ENCODE data around the gene ADAM21. TPM values are rescaled to one million over a fixed set of nuclear protein-coding genes. Genes with fewer than 3 reads are reported as not detected.

ADAM21 gene
- total and polyA plus RNA-seq, 2 of the 13 experiments (the other 11 are each of a cell fraction or from before 2014, with no cell fraction given) = 0.03 to 0.07 TPM

DNA sequence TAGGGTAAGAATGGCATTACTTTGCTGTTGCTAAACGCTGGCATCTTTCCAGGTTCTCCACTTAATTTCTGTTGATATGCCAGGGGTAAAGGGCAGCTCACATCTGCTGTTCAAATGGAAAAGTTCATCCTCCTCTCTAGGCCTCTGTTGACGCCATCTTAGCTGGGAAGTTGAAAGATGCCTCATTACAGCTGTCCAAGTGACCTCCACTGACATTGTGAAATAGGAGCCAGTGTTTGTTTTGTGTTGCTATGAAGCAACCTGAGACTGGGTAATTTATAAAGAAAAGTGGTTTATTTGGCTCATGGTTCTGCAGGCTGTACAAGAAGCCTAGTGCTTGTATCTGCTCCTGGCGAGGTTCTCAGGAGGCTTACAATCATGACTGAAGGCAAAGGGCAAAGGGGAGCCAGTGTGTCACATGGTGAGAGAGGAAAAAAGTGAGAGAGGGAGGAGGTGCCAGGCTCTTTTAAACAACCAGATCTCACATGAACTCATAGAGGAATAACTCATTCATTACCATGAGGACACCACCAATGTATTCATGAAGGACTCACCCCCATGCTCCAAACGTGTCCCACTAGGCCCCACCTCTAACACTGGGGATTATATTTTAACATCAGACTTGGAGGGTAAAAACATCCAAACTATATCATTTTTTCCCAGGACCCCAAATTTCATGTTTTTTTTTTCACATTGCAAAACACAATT lies 3.2 kb upstream of the ADAM21 start (continued):
- TF ChIP-seq REPIN1 (CRISPR knock-in tag; IDR thresholded peaks at IDR 0.05; ENCODE audit: borderline replicate concordance, low read depth) = peak; percentile 57; the same call in 1 of the 2 replicates
- TF ChIP-seq THAP11 (CRISPR knock-in tag; IDR thresholded peaks at IDR 0.05) = peak; percentile 75
- TF ChIP-seq ADNP (CRISPR knock-in tag; IDR thresholded peaks at IDR 0.05) = no peak
- TF ChIP-seq, protein P1, sequence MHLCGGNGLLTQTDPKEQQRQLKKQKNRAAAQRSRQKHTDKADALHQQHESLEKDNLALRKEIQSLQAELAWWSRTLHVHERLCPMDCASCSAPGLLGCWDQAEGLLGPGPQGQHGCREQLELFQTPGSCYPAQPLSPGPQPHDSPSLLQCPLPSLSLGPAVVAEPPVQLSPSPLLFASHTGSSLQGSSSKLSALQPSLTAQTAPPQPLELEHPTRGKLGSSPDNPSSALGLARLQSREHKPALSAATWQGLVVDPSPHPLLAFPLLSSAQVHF (CRISPR knock-in tag; IDR thresholded peaks at IDR 0.05) = no peak
- no peak for TF ChIP-seq PHF20 (CRISPR knock-in tag; IDR thresholded peaks at IDR 0.05)
- TF ChIP-seq NR2F1 (CRISPR knock-in tag; IDR thresholded peaks at IDR 0.05) = peak; percentile 85 to 88
- TF ChIP-seq HOXA5 (CRISPR knock-in tag; IDR thresholded peaks at IDR 0.05) = peak; percentile 40; the same call in 1 of the 2 replicates
- peak; percentile 64 for TF ChIP-seq IRF2 (CRISPR knock-in tag; IDR thresholded peaks at IDR 0.05)
- no peak for TF ChIP-seq KLF12 (CRISPR knock-in tag; IDR thresholded peaks at IDR 0.05; ENCODE audit: borderline replicate concordance)
- TF ChIP-seq, protein P2, sequence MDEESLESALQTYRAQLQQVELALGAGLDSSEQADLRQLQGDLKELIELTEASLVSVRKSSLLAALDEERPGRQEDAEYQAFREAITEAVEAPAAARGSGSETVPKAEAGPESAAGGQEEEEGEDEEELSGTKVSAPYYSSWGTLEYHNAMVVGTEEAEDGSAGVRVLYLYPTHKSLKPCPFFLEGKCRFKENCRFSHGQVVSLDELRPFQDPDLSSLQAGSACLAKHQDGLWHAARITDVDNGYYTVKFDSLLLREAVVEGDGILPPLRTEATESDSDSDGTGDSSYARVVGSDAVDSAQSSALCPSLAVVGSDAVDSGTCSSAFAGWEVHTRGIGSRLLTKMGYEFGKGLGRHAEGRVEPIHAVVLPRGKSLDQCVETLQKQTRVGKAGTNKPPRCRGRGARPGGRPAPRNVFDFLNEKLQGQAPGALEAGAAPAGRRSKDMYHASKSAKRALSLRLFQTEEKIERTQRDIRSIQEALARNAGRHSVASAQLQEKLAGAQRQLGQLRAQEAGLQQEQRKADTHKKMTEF (CRISPR knock-in tag; IDR thresholded peaks at IDR 0.05) = peak; percentile 70; the same call in 1 of the 2 replicates
- peak; percentile 81; the same call in 1 of the 2 replicates for TF ChIP-seq ZKSCAN8 (CRISPR knock-in tag; IDR thresholded peaks at IDR 0.05; ENCODE audit: borderline replicate concordance)
- TF ChIP-seq, protein P3, sequence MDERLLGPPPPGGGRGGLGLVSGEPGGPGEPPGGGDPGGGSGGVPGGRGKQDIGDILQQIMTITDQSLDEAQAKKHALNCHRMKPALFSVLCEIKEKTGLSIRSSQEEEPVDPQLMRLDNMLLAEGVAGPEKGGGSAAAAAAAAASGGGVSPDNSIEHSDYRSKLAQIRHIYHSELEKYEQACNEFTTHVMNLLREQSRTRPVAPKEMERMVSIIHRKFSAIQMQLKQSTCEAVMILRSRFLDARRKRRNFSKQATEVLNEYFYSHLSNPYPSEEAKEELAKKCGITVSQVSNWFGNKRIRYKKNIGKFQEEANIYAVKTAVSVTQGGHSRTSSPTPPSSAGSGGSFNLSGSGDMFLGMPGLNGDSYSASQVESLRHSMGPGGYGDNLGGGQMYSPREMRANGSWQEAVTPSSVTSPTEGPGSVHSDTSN (CRISPR knock-in tag; IDR thresholded peaks at IDR 0.05) = no peak
- TF ChIP-seq HOXA3 (CRISPR knock-in tag; IDR thresholded peaks at IDR 0.05) = peak; percentile 62; the same call in 1 of the 2 replicates
- TF ChIP-seq, protein P4, sequence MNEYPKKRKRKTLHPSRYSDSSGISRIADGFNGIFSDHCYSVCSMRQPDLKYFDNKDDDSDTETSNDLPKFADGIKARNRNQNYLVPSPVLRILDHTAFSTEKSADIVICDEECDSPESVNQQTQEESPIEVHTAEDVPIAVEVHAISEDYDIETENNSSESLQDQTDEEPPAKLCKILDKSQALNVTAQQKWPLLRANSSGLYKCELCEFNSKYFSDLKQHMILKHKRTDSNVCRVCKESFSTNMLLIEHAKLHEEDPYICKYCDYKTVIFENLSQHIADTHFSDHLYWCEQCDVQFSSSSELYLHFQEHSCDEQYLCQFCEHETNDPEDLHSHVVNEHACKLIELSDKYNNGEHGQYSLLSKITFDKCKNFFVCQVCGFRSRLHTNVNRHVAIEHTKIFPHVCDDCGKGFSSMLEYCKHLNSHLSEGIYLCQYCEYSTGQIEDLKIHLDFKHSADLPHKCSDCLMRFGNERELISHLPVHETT (CRISPR knock-in tag; conservative IDR thresholded peaks at IDR 0.05) = 0 out of 2 replicates have a peak, but pooled peaks have one; percentile 37
- TF ChIP-seq, protein P5, sequence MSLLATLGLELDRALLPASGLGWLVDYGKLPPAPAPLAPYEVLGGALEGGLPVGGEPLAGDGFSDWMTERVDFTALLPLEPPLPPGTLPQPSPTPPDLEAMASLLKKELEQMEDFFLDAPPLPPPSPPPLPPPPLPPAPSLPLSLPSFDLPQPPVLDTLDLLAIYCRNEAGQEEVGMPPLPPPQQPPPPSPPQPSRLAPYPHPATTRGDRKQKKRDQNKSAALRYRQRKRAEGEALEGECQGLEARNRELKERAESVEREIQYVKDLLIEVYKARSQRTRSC (CRISPR knock-in tag; IDR thresholded peaks at IDR 0.05; ENCODE audit: low read depth) = no peak
- TF ChIP-seq ELF1 (CRISPR knock-in tag; IDR thresholded peaks at IDR 0.05) = peak; percentile 41; the same call in 1 of the 2 replicates
- TF ChIP-seq, protein P6, sequence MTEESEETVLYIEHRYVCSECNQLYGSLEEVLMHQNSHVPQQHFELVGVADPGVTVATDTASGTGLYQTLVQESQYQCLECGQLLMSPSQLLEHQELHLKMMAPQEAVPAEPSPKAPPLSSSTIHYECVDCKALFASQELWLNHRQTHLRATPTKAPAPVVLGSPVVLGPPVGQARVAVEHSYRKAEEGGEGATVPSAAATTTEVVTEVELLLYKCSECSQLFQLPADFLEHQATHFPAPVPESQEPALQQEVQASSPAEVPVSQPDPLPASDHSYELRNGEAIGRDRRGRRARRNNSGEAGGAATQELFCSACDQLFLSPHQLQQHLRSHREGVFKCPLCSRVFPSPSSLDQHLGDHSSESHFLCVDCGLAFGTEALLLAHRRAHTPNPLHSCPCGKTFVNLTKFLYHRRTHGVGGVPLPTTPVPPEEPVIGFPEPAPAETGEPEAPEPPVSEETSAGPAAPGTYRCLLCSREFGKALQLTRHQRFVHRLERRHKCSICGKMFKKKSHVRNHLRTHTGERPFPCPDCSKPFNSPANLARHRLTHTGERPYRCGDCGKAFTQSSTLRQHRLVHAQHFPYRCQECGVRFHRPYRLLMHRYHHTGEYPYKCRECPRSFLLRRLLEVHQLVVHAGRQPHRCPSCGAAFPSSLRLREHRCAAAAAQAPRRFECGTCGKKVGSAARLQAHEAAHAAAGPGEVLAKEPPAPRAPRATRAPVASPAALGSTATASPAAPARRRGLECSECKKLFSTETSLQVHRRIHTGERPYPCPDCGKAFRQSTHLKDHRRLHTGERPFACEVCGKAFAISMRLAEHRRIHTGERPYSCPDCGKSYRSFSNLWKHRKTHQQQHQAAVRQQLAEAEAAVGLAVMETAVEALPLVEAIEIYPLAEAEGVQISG (CRISPR knock-in tag; IDR thresholded peaks at IDR 0.05) = peak; percentile 50; the same call in 1 of the 2 replicates
- TF ChIP-seq SMC3 (IDR thresholded peaks at IDR 0.05; ENCODE audit: low read length) = no peak; the same call in 1 of the 2 replicates
- TF ChIP-seq ZNF264 (CRISPR knock-in tag; IDR thresholded peaks at IDR 0.05) = peak; percentile 81; the same call in 1 of the 2 replicates
- TF ChIP-seq, protein P7, sequence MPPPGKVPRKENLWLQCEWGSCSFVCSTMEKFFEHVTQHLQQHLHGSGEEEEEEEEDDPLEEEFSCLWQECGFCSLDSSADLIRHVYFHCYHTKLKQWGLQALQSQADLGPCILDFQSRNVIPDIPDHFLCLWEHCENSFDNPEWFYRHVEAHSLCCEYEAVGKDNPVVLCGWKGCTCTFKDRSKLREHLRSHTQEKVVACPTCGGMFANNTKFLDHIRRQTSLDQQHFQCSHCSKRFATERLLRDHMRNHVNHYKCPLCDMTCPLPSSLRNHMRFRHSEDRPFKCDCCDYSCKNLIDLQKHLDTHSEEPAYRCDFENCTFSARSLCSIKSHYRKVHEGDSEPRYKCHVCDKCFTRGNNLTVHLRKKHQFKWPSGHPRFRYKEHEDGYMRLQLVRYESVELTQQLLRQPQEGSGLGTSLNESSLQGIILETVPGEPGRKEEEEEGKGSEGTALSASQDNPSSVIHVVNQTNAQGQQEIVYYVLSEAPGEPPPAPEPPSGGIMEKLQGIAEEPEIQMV (CRISPR knock-in tag; IDR thresholded peaks at IDR 0.05; ENCODE audit: low read depth) = no peak

All from HepG2 (cell line).